Activated B cell treated with CpG ODN at 0.5 μM for 24 hours (primary cell): ENCODE measurements around the gene PLCB1. TPM values are rescaled to one million over a fixed set of nuclear protein-coding genes. Genes with fewer than 3 reads are reported as not detected.
"Not testable (repeated sequence)": the region's sequence is repeated elsewhere in the genome, so short reads cannot be mapped to it uniquely, and the experiment has no call there.

Experiments used
- ATAC-seq: fragments of 200-7000 bp; cut with Tn5 transposase; one replicate; pipeline ENCODE4 v1.10.0; 2021; ENCODE audit warnings: low read depth, mild to moderate bottlenecking, moderate library complexity
- CTCF ChIA-PET: fragments of 350-600 bp; sonication (Branson Sonifier 250); formaldehyde crosslinking; loops from one replicate; lab custom pipeline; 2021; ENCODE audit warnings: antibody characterized with exemption; lab: Charles Lee
- POLR2A ChIA-PET: fragments of 350-600 bp; sonication (Branson Sonifier 250); formaldehyde crosslinking; loops from one replicate; lab custom pipeline; 2021; ENCODE audit warnings: antibody characterized with exemption; lab: Charles Lee
- DNase-seq: peaks from one replicate; pipeline ENCODE4 v3.0.0; 2022
- H3K27ac Mint-ChIP-seq: one replicate; pipeline ENCODE4 v1.8.0; 2020; ENCODE audit warnings: mixed read lengths
- H3K27me3 Mint-ChIP-seq: one replicate; pipeline ENCODE4 v1.8.0; 2021; ENCODE audit warnings: mixed read lengths
- H3K36me3 Mint-ChIP-seq: one replicate; pipeline ENCODE4 v1.8.0; 2021; ENCODE audit warnings: low read depth, mixed read lengths
- H3K4me1 Mint-ChIP-seq: one replicate; pipeline ENCODE4 v1.8.0; 2021; ENCODE audit warnings: mixed read lengths
- H3K4me3 Mint-ChIP-seq: one replicate; pipeline ENCODE4 v1.8.0; 2020; ENCODE audit warnings: mild to moderate bottlenecking, mixed read lengths
- H3K9me3 Mint-ChIP-seq: one replicate; pipeline ENCODE4 v1.8.0; 2020; ENCODE audit warnings: mixed read lengths
- intact Hi-C: fragments of 100-400 bp; cut with micrococcal nuclease; formaldehyde crosslinking; loops from one replicate; pipeline ENCODE4 v1.15.1; 2024
- total RNA-seq: library from RNA; stranded (reverse); gene quantifications from 2 replicates; pipeline ENCODE4 v1.2.3, GENCODE V29; 2022
- TF ChIP-seq, protein P1 (sequence below): fragments of 200-600 bp; IDR thresholded peaks from one replicate; pipeline ENCODE4 v1.8.0; 2022; ENCODE audit warnings: antibody characterized with exemption, mild to moderate bottlenecking

The PLCB1 gene
- total RNA-seq, 1 donor from 2014 or later = 0.86 TPM

DNA sequence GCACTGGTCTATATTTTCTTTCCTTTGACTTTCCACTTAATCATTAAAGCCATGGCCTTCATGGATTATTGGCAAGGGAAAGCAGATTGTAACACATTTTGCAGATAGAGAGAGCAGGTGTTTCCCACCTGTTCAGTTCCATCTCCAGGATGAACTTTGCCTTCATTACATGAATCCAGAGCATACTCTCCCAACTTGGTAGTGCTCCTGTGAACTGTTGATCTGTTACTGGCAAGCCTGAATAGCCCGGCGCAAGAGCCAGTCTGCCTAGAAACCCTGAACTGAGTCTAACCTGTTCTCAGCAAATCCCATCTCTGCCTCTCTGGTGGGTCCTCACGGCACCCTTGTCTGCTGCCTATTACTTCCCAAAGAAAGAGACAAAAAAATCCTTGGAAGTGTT, 210.3 kb downstream of the PLCB1 start:
- Mint-ChIP-seq H3K36me3 (no peaks in the 10 kb centered on the region), H3K9me3 (no peaks in the 10 kb centered on the region), H3K27ac (no peak overlapping the region), H3K4me1 (no peaks in the 10 kb centered on the region), H3K27me3 (peaks cover 5% of the 10 kb centered on the region), H3K4me3 (no peak overlapping the region)
- DNase-seq (no peak), ATAC-seq (no peak)
- POLR2A ChIA-PET = no interaction called here
- TF ChIP-seq, protein P1, sequence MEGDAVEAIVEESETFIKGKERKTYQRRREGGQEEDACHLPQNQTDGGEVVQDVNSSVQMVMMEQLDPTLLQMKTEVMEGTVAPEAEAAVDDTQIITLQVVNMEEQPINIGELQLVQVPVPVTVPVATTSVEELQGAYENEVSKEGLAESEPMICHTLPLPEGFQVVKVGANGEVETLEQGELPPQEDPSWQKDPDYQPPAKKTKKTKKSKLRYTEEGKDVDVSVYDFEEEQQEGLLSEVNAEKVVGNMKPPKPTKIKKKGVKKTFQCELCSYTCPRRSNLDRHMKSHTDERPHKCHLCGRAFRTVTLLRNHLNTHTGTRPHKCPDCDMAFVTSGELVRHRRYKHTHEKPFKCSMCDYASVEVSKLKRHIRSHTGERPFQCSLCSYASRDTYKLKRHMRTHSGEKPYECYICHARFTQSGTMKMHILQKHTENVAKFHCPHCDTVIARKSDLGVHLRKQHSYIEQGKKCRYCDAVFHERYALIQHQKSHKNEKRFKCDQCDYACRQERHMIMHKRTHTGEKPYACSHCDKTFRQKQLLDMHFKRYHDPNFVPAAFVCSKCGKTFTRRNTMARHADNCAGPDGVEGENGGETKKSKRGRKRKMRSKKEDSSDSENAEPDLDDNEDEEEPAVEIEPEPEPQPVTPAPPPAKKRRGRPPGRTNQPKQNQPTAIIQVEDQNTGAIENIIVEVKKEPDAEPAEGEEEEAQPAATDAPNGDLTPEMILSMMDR = no peak
- intact Hi-C loops = no loop called here
- CTCF ChIA-PET = no interaction called here

DNA sequence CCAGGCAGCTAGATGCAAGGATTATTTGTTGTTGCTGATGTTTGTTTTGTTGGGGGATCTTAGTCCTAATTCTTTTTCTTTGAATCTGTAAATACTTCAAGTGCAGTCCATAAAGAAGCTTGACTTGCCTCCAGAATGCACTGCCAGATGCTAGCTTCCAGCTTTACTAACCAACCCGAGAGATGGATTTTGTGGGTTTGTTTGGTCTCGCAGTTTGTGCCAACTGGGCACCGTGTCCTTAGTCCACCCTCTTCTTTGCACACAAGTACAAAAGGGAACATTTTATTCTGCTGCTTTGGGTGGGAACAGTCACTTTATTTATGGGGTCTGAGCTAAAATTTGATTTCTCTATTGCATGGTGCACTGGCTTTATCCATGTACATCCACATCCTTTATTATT, 212.0 kb downstream of the PLCB1 start:
- peaks cover 7% of the 10 kb centered on the region for H3K27me3 Mint-ChIP-seq

DNA sequence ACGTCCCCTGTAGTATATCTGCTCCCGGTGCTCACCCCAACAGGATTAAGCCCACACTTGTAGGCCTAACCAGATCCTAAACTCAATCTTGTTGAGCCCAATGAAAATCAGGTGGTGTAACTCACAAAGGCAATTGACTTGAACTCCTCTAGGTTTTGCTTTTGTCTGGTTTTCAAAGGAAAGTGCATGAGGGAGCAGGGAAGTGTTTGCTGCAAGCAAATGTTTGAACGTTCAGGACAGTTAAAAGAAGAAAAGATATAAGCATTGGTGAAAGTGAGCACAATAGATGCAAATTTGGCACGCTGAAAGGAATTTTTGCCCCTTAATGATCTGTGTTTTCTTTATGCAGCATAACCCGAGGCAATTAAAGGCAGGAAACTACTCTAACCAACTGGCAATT, 212.6 kb downstream of the PLCB1 start:
- intact Hi-C loops = no loop called here
- peaks cover 7% of the 10 kb centered on the region for H3K27me3 Mint-ChIP-seq
- ChIA-PET POLR2A (no interaction called here), CTCF (no interaction called here)
- H3K36me3 Mint-ChIP-seq = no peaks in the 10 kb centered on the region
- H3K4me3 Mint-ChIP-seq = no peak overlapping the region
- no peak for ATAC-seq
- no peaks in the 10 kb centered on the region for H3K4me1 Mint-ChIP-seq
- no peak for DNase-seq
- H3K9me3 Mint-ChIP-seq = no peaks in the 10 kb centered on the region
- no peak overlapping the region for H3K27ac Mint-ChIP-seq
- TF ChIP-seq, protein P1 = no peak

More for the DNA sequence above, 212.0 kb downstream of the PLCB1 start:
- H3K27ac Mint-ChIP-seq = no peak overlapping the region
- no peak overlapping the region for H3K4me3 Mint-ChIP-seq
- no peaks in the 10 kb centered on the region for H3K4me1 Mint-ChIP-seq
- intact Hi-C loops = no loop called here
- ChIA-PET CTCF (no interaction called here), POLR2A (no interaction called here)
- TF ChIP-seq, protein P1 = no peak
- ATAC-seq (no peak), DNase-seq (no peak)
- no peaks in the 10 kb centered on the region for H3K36me3 Mint-ChIP-seq
- no peaks in the 10 kb centered on the region for H3K9me3 Mint-ChIP-seq

DNA sequence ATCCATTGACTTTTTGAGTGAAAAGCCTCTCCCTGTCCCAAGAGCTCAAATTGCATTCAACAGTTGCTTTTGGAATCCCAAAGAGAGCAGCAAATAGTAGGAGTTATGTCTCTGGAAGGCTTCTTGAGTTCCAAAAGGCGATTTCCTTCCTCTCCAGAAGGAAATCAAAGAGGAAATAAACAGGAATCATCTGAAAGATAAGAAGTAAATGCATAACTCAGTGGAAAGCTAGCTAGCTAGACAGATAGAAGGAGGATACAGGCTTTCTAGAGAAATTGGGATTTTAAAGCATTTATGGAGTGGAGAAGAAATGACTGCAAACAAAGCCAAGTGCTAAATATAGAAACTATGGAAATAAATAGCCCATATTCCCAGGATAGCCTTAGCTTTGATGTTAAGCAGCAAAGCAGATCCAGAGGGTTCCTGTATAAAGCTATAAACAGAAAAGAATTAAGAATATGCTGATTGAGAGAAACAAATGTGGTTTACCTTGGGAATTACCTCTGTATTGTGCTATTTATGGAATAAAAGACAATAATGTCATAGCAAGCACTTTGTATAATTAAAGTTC, 214.7 kb downstream of the PLCB1 start:
- TF ChIP-seq, protein P1 = no peak
- intact Hi-C loops = no loop called here
- Mint-ChIP-seq H3K9me3 (peaks cover 3% of the 10 kb centered on the region), H3K27ac (no peak overlapping the region), H3K27me3 (peaks cover 7% of the 10 kb centered on the region), H3K4me3 (no peak overlapping the region), H3K36me3 (no peaks in the 10 kb centered on the region), H3K4me1 (no peaks in the 10 kb centered on the region)
- DNase-seq (no peak), ATAC-seq (no peak)
- ChIA-PET POLR2A (no interaction called here), CTCF (no interaction called here)

DNA sequence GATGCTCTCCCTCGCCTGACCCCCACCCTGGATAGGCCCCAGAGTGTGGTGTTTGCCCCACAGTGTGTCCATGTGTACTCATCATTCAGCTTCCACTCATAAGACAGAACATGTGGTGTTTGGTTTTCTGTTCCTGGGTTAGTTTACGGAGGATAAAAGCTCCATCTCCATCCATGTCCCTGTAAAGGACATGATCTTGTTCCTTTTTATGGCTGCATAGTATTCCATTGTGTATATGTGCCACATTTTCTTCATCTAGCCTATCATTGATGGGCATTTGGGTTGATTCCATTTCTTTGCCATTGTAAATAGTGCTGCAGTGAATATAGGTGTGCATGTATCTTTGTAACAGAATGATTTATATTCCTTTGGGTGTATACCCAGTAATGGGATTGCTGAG, 218.2 kb downstream of the PLCB1 start:
- intact Hi-C loops, CTCF ChIA-PET, H3K4me1 Mint-ChIP-seq, ATAC-seq, H3K27me3 Mint-ChIP-seq, H3K9me3 Mint-ChIP-seq, POLR2A ChIA-PET, DNase-seq, H3K4me3 Mint-ChIP-seq, H3K36me3 Mint-ChIP-seq, H3K27ac Mint-ChIP-seq: not testable (repeated sequence)

DNA sequence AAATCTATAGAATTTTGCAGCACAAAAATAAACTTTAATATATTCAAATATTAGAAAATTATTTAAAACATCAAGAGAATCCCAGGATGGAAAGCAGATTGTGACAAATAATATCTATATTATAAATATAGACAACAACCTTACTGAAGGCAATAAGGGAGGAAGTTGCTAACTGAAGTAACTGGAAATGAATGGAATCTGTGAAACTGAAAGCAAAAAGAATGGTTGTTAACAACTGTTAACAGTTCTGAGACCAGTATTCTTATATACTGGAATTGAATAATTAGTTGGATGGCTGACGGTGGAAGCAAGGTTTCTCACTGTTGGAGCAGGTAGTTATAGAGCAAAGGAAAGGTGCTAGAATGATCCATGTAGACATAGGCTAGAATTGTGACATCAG, 220.4 kb downstream of the PLCB1 start:
- Mint-ChIP-seq H3K27ac (no peak overlapping the region), H3K4me1 (no peaks in the 10 kb centered on the region), H3K27me3 (peaks cover 2% of the 10 kb centered on the region), H3K9me3 (peaks cover 3% of the 10 kb centered on the region), H3K36me3 (no peaks in the 10 kb centered on the region), H3K4me3 (no peak overlapping the region)
- POLR2A ChIA-PET = no interaction called here
- no peak for DNase-seq
- CTCF ChIA-PET = no interaction called here
- no peak for ATAC-seq
- intact Hi-C loops = no loop called here
- TF ChIP-seq, protein P1 = no peak
